ENCODE results near the gene PCSK6. TPM values are rescaled to one million over a fixed set of nuclear protein-coding genes. Genes with fewer than 3 reads are reported as not detected.

PCSK6 gene
- total RNA-seq, 1 experiment from 2014 or later = 10.6 TPM

GRCh38 chr15:101436526-101436925 is 53.0 kb downstream of the PCSK6 start:
- in situ Hi-C loops (cut with HindIII; ENCODE audit: low pct_unique_long_range_greater_than_20kb, low sequenced_read_pairs) = no loop called here
- ChIA-PET POLR2A (no interaction called here), CTCF (no interaction called here)
- no peaks in the 10 kb centered on the region for H3K27me3 ChIP-seq (ENCODE audit: control insufficient read depth, insufficient read depth, low read length)
- H3K4me3 ChIP-seq (ENCODE audit: low read depth in 2 of 2, low read length in 2 of 2) = no peak overlapping the region
- ATAC-seq (no peak), DNase-seq (ENCODE audit: low read depth, low spot score) (no peak)
- BruUV-seq (replicated peaks) = no TSS peak
- peaks cover 8% of the 10 kb centered on the region for H3K4me1 ChIP-seq (ENCODE audit: control insufficient read depth, insufficient read depth, low read length)
- TF ChIP-seq SIN3A (IDR thresholded peaks at IDR 0.05; ENCODE audit: borderline replicate concordance, insufficient read depth, low read depth, low read length) = no peak
- no peak for TF ChIP-seq CTCF (IDR thresholded peaks at IDR 0.05)
- TF ChIP-seq REST (IDR thresholded peaks at IDR 0.05; ENCODE audit: insufficient read depth in 1 of 2, low read depth in 2 of 2, low read length in 1 of 2) = no peak
- TF ChIP-seq TCF7L2 (IDR thresholded peaks at IDR 0.05; ENCODE audit: low read depth, low read length) = no peak
- TF ChIP-seq POLR2AphosphoS5 (IDR thresholded peaks at IDR 0.05; ENCODE audit: low read depth, low read length) = no peak
- no peak overlapping the region for H3K27ac ChIP-seq (ENCODE audit: low read length)
- H3K36me3 ChIP-seq (ENCODE audit: control insufficient read depth, insufficient read depth, low read length) = no peaks in the 10 kb centered on the region
- intact Hi-C loops (cut with micrococcal nuclease; ENCODE audit: unreplicated experiment) = no loop called here
- H3K9me3 ChIP-seq (ENCODE audit: control insufficient read depth, insufficient read depth, low read depth, low read length) = no peaks in the 10 kb centered on the region

- H3K9me3 ChIP-seq (ENCODE audit: control insufficient read depth, insufficient read depth, low read depth, low read length) = no peaks in the 10 kb centered on the region
- ATAC-seq (no peak), DNase-seq (ENCODE audit: low read depth, low spot score) (no peak)
- H3K36me3 ChIP-seq (ENCODE audit: control insufficient read depth, insufficient read depth, low read length) = no peaks in the 10 kb centered on the region
- ChIA-PET POLR2A (no interaction called here), CTCF (no interaction called here)
- intact Hi-C loops (cut with micrococcal nuclease; ENCODE audit: unreplicated experiment) = no loop called here
- no TSS peak for BruUV-seq (replicated peaks)
- peaks cover 3% of the 10 kb centered on the region for H3K4me1 ChIP-seq (ENCODE audit: control insufficient read depth, insufficient read depth, low read length)
- H3K4me3 ChIP-seq (ENCODE audit: low read depth in 2 of 2, low read length in 2 of 2) = no peak overlapping the region
- H3K27ac ChIP-seq (ENCODE audit: low read length) = no peak overlapping the region
- no peak for TF ChIP-seq CTCF (IDR thresholded peaks at IDR 0.05)
- TF ChIP-seq SIN3A (IDR thresholded peaks at IDR 0.05; ENCODE audit: borderline replicate concordance, insufficient read depth, low read depth, low read length) = no peak
- TF ChIP-seq REST (IDR thresholded peaks at IDR 0.05; ENCODE audit: insufficient read depth in 1 of 2, low read depth in 2 of 2, low read length in 1 of 2) = no peak
- no peak for TF ChIP-seq TCF7L2 (IDR thresholded peaks at IDR 0.05; ENCODE audit: low read depth, low read length)
- TF ChIP-seq POLR2AphosphoS5 (IDR thresholded peaks at IDR 0.05; ENCODE audit: low read depth, low read length) = no peak
- H3K27me3 ChIP-seq (ENCODE audit: control insufficient read depth, insufficient read depth, low read length) = no peaks in the 10 kb centered on the region
- in situ Hi-C loops (cut with HindIII; ENCODE audit: low pct_unique_long_range_greater_than_20kb, low sequenced_read_pairs) = no loop called here
Measured at GRCh38 chr15:101435761-101436160, 53.7 kb downstream of the PCSK6 start.

All from Panc1 (cell line).